AML-193 (cell line): ENCODE data around the gene EGR2.
A peak's percentile ranks its signal among the peaks of the same experiment; 100 is the strongest.

Experiments
- DNase-seq, 2 experiments: peaks; one replicate each; lab custom pipeline; 2025; lab: John Stamatoyannopoulos, UW

The EGR2 gene

DNA sequence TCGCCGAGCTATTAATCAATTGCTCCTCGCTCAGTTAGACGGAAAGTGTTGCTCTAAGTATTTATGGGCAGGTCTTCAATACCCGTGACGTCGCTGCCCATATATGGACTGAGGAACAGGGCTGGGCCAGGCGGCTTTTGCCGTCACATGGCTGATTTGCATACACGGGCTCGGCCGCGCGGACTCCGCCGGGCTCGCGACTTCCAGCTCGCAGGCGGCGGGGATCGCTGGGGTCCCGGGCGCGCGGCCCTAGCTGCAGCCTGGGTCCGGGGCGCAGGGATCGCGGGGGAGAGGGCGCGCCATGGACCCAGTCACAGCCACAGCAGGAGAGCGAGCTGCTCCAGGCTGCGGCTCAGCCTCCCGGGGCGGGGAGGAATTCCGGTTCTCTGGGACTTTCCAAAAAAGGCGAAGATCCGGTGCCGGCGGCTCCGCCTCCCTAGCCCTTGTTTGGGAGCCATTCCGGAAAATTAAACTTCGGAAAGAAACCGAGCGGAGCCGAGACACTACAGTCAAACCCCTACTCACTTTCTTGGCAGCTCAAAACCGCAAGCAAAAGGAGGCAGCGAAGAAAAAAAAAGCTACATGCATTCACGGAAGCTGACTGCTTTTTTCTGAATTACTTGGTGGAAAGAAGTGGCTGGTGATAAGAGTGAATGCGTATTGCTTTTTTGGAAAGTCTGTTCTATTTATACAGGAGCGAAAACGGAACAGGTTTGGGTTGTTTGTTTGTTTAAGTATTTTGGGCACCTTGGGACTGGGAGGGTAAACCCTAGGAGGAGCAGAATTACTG lies at the start of gene EGR2:
Gene EGR2, minus strand, starts transcription at position 36 of the 790 bp plus-strand sequence. CDS start 337 bp downstream, outside the sequence.
- DNase-seq: peak; percentile 93

DNA sequence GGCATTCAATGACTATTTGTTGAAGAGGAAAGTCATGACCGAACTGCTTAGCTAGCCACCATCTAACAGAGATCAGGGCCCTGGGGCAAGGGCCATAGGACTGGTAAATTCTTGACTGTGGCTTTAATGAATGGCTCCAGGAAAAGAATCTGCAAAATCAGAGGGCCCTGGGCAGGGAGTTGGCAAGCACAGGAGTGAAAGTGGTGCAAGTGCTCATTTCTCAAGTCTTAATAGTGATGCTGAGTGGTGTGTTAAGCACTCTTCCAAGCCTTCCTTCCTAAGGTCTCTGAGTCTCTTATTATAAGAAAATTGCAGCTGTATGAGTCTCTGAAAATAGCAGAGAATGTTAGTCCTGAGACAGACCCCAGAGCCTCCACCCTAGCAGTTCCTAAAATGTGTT lies 46.3 kb upstream of the EGR2 start:
- DNase-seq: no peak

DNA sequence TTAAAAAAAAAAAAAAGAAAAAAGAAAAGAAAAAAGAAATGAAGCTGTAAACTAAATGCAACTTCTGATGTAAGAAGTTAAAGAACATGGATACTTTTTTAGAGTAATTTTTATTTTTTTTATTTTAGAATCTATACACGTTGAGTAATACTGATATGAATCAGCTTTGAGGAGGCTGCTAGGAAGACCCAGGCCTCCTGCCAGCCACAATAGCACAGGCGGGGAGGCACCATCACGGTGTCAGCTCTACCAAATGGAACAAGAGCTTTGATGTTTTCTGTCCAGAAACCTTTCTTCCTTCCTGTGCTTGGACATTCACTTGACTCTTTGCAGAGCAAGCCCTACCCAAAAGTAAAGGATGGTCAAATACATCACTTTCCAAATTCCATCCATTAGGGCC lies 45.3 kb upstream of the EGR2 start:
- no peak for DNase-seq

DNA sequence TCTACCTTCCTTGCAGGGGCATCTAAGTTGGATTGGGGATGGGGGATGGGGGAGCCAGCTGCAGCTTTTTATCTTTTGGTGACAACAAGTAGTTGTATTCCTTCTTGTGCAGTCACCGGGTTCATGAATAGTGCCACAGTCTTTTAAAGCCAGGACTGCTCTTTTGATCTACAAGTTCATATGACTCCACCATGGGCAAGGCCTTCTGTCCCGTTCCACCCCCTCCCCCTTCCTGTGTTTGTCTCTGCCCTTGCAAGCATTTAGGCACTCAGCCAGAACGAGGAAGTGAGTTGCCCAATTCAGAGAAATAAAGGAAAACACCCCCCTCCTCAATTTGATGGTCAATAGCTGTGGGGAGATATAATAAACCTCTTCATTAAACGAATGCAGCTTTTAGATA lies 44.8 kb upstream of the EGR2 start:
- DNase-seq: no peak

DNA sequence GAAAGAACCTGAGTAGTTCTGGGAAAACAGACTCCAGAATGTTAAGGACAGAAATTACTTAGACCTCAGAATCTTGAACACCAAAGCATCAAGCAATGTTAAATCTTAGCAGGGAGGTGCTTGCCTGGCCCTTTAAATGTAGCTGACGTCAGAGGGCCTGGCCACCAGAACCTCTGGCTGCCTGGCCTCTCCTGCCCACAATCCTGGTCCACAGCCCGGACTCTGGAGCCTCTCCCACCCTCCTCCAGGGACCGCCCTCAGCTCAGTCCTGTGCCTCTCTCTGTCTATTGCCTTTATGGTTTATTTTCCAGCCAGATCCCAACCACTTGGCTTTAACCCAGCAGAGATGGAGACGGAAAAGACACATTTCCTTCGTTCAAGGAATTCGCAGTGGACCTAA lies 42.2 kb upstream of the EGR2 start:
- no peak for DNase-seq

DNA sequence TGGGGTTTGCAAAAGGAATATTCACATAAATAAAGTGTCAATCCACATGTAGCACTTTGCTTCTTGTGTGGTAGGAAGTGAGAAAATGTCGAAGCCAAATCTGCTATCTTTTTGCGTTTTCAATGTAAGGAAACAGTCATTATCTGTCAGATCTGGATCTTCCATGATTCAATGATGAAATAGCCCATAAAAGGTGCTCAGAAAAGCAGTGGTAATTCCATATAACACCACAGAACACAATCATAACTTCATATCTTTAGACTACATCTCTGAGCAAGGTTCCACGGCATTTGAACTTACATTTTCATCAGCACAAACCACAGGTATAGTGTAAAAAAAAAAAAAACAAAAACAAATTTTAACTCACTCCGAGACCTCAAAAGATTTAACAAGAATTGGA lies 39.9 kb upstream of the EGR2 start:
- no peak for DNase-seq

DNA sequence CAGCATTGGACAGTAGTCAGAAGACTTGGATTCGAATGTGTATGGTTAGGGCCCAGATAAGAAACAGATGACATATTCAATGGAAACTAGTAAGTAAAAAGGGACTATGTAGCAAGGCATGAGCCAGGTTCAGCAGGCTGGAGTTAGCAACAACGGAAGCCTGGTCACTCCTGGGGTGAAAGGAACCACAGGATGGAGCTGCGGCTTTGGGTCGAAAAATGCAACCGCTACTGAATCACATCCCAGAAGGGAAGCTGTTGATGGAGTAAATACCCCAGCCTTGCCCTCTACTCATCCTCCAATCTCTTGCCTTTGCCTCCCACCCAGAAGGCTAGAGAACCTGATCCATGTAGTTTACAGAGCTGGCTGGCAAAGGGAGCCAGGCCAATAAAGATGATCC lies 37.5 kb upstream of the EGR2 start:
- peak; percentile 75 to 77 for DNase-seq

DNA sequence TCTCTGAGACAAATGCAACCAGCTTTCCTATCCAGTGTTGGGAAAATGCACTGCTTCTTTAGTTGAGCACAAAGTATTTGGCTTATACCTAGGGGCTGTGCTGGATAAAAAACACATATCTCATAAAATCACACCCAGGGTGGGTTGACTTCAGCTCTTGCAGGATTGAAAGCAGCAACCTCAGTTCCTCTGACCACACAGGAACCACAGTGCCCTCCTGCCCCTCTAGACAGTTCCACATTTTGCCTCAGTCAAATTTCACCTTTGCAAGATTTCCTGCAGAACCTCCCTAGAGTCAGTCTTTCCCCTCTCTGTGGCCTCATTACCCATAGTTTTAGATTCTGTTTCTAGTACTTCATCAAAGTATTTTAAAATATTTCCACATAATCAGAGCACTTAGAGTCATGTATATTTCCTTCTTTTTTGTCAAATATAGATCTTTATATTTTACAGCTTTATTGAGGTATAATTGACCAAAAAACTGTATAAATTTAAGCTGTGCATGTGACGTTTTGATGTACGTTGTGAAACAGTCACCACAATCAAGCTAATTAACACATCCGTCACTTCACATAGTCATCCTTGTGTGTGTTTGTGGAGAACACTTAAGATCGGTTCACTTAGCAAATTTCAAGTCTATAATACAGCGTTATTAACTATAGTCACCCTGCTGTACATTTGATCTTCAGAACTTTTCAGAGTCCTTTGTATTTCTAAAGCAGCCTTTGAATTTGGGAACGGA lies 37.0 kb upstream of the EGR2 start:
- DNase-seq: peak; percentile 33 to 56

DNA sequence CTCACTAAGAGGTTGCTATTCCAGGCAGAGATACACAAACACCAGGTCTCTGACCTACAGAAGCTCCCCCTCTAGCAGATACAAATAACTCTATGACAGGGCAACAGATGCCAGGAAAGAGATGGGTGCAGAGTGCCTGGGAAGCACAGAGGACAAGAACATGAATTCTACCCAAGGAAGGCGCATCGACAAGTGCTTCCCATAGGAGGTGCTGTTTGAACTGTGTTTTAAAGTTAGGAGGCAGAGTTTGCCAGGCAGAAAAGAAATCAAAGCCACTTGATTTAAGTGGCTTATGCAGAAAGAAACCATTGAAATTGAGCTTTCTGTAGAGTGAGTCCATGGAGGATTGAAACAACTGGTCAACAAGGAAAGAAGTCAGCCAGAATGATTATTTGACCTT lies 35.3 kb upstream of the EGR2 start:
- DNase-seq: peak; percentile 13 to 34

DNA sequence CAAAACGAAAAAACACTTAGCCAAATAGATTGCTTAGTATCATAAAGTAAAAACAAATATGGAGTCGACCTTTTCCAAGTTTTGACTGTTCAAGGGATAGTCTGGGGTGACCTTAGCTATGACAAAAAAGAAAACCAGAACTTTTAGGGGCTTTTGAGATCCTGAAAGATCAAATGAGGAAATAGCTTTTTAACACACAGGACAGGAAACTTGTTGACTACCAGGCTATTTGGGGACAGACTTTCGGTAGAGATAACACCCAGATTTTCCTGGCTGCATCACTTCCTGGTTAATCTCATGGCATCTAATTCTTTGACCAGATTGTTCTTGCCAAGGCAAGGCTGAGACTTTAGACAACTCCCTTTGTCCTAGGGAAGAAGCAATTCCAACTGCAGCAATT lies 34.5 kb upstream of the EGR2 start:
- DNase-seq: no peak

DNA sequence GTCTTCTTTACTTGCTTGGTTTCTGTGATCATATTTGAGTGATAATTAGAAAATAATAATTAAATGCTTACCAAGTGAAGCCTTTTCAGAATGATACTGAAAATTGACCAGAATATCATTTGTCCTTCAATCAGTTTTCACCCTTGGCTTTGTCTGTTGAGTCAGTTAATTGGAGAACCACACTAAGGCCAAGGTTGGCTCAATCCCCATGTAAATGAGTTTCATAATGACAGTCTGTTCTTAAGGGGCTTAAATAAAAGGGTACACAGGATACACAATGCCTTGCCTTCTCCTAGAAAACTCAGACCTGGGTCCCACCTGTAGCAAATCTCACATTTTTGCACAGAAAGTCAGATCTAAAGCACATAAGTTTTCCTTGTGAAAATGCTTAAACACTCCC lies 31.3 kb upstream of the EGR2 start:
- no peak for DNase-seq

DNA sequence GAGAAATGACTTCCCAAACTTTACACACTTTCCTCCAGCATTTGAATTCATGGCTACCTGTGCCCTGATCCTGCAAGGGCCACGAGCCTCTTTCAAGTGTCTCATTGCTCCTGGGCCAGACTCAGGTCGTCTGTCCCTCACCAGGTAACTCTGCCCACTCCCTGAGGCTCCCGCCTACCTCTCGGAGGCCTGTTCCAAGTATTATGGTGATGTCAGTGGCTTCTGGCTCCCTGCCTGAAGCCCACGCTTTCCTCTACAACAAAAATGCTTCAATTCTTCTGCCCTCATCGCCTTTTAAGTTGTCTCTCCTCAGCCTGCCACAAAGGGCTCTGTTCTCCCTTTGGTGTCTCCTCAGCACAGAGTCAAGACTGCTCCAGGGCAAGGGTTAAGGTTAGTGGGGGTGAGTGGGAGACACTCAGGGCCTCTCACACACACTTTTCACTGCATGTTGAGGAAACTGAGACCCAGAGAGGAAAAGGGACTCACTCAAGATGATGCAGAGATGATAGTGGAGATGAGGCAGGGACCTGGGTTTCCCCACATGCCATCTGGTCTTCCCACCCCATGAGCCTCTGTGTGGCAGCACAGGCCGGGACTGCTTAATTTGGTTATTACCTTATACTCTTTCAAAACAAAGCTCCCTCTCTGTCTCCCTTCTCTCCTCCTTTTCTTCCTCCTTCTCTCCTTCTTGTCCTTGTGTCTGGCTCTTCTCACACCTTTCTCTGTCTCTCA lies 28.3 kb upstream of the EGR2 start:
- no peak for DNase-seq

DNA sequence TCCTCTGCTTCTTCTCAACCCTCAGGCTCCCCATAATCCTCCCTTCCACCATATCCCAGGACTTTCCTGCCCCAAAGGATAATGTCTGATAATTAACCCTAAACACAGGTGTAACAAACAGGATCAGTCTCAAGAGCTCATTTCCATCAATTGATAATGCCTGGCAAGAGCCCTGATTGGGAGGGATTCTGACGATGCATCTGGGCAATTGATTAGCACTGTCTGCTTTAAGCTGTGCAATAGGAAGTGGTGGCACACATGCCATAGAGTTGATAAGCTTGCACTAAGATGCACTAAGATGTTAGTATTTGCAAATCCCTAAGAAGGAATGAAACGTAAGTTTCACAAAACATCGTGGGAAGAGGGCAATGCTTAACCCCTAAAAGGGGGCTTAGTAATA lies 27.4 kb upstream of the EGR2 start:
- DNase-seq: no peak

DNA sequence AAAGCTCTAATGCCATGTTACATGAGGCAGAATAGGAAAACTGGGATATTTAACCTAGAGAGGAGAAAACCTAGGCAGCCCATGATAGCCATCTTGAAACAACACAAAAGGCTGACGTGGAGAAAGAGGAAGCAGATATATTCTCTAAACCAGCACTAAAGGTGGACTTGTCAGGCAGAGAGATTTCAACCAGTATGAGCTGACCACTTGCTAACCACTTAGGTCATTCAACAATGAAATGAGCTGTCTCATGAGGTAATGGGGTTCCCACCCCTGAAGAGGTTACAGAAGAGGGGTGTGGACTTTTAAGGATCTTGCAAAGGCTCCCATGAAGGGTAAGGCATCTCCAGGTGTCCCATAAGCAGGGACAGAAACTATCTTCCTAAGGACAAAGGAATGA lies 26.8 kb upstream of the EGR2 start:
- DNase-seq: no peak

DNA sequence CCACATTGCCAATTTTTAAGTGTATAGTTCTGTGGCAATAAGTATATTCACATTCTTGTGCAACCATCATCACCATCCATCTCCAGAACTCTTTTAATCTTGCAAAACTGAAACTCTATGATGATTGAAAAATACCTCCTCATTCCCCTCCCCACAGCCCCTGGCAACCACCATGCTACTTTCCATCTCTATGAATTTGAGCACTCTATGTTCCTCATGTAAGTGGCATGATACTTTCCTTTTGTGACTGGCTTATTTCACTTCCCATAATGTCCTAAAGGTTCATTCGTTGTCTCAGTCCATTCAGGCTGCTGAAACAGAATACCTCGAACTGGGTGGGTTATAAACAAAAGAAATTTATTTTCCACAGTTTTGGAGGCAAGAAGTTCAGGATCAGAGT lies 23.4 kb upstream of the EGR2 start:
- no peak for DNase-seq

DNA sequence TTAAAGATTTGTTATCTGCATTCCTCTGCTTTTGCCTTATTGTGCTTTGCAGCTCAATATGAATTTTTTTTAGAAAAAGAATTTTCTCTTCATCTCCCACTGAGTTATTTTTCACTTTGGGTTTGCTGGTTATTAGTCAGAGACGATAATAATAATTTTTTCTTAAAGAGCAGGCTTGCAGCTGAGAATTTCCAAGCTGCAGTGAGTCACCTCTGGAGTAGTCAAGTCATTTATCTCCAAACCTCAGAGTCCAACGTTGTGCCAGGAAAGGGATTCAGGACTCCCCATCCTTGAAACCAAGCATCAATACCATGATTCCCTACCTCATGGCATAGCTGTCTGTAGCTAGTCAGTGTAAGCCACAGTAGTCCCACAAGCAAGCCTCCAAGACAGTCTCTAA lies 15.2 kb upstream of the EGR2 start:
- DNase-seq: no peak

DNA sequence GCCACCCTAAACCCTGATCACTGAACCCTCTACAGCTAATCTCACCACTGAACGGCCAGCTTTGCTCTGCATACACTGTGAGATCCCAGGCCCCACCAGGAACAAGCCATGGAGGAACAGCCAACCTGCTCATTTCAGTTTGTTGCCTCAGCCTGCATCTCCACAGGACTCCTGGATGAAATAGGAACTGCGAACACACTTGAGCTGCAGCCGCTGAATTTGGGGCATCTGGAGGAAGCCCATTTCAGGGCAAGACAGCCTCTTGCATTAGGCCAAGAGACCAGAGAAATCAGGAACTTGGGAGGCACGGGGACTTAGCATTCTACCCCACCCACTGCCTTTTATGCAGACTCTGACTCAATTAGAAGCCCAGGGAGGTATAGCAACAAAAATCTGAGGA lies 14.5 kb upstream of the EGR2 start:
- no peak for DNase-seq

DNA sequence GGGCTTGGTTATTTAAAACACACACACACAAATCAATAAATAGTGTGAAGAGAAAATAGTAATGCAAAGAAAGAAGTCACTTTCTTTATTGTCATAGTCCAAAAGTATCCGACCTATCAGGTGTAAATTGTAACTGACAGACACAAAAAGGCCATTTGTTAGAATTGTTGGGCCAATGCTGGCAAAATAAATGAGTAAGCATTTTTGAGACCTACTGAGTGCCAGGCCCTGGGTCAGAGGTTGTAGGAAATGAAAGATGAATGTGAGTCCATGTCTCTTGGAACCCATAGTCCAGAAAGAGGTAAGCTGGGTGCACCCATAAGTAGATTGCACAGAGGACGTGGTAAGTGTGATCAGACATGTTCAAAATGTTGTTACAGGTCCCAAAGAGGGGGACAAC lies 13.5 kb upstream of the EGR2 start:
- DNase-seq: no peak

DNA sequence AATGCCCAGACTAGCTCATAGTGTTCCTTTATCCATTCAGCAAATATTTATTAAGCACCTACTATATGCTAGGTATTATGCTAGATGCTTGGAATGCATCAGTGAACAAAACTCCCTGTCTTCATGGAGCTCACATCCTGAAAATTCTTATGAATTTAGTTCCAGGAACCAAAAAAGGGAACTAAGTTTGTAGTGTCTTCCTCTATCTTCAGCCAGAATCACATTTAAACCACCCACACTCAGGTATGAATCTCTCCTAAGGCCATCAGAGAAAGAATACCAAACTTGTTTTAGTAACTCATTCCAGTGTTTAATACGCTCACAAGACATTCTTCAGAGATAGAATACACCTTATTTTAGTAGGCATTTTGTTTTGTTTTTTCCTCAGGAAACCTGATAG lies 10.1 kb upstream of the EGR2 start:
- DNase-seq: peak in 1 of 2 experiments; percentile 12

DNA sequence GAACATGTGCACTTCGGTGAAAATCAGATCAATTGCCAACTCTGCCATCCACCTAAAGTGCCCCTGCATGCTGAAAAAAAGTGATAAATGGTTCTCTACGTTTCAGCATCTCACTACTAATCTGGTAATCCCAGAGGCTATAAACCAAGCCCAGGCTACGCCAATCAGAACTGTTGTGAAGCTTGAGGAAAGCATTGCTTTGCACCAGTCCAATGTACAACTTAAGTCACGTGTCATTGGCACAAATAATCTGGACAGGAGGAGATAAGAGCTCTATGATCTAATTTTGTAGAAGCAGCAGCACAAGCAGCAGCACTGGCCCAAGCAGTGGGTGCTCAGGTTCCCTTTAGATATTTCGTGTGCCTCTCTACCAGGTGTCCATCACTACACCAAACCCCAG lies 4.4 kb upstream of the EGR2 start:
- DNase-seq: no peak

DNA sequence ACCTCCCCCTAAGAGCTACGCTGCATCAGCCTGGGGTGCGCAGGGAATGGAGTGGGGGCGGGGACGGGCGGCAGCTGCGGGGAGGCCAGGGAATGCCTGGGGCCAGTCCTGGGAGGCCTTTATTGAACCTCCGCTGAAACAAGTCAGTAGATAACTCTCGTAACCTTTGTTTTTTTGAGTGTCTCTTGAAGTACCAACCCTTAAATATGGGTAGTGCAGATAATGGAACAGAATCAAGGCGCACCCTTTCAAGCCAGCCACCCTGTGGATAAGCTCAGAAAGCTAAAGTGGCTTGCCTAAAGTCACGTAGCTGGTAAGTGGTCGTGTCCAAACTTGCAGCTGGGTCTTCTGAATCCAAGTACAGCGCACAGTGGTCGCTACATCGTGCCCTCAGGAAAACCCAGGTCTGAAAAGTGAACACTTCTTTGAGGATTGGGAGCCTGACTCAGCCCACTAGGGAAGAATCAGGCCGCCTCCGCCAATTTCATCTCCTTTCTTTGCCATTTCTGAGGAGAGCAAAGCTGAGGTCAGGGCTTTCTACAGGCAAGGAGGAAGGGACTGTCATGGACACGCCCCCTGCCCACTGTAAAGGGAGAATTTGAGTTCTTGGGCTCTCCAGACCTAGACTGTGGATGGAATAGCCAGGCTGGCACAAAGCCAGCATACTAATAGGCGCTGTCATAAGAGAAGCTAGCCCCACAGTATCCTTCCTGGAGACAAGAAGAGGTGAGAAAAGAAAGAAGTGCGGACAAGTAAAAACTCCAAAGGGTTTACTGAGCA lies 3.2 kb upstream of the EGR2 start:
- no peak for DNase-seq

DNA sequence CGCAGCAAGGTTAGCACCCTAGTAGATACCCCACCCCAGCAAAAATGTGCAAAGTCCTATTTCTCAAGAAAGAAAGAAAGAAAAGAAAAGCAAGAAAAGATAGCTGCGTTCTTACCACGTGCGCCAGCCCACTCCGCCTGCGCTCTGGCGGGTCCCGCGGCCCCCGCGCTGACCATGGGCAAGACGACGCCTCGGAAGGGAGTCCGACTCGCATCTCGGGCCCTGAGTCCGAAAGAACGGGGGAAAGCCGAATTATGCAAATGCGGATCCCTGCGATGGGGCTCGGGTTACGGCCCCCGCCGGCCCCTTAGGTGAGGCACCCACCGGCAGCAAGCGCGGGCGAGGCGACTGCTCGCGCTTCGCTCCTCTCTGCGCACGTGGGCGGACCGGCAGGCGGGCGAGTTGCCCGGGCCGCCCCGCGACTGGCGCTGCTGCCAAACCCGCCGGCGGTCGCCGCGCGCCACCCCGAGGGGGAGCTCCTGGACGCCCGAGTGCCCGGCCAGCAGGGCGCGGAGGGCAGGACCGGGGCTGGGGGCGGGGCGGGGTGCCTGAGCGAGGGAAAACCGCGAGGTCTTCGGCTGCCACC lies 2.4 kb upstream of the EGR2 start:
- DNase-seq: no peak
